NCI-H510A (cell line): Measurements from ENCODE around the gene PPM1G.
"Not testable (repeated sequence)": the region's sequence is repeated elsewhere in the genome, so short reads cannot be mapped to it uniquely, and the experiment has no call there.

ENCODE experiments used
- DNase-seq: peaks from one replicate; lab custom pipeline; 2025; lab: John Stamatoyannopoulos, UW

Gene PPM1G

DNA sequence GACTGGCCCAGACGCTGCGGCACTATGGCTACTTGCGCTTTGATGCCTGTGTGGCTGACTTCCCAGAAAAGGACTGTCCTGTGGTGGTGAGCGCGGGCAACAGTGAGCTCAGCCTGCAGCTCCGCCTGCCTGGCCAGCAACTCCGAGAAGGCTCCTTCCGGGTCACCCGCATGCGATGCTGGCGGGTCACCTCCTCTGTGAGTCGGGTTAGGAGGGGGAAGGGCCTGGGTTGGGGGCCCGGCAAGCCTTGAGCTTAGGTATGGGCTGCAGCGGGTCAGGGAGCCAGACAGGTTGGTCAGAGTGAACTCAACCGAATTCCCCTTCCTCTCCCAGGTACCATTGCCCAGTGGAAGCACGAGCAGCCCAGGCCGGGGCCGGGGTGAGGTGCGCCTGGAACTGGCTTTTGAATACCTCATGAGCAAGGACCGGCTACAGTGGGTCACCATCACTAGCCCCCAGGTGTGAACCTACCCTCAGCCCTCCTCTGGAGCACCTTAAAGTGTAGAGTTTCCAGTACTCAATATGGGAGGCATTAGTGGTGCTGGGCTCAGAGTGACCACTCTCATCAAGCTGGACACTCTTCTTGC, 33.8 kb downstream of the PPM1G start:
- no peak for DNase-seq

DNA sequence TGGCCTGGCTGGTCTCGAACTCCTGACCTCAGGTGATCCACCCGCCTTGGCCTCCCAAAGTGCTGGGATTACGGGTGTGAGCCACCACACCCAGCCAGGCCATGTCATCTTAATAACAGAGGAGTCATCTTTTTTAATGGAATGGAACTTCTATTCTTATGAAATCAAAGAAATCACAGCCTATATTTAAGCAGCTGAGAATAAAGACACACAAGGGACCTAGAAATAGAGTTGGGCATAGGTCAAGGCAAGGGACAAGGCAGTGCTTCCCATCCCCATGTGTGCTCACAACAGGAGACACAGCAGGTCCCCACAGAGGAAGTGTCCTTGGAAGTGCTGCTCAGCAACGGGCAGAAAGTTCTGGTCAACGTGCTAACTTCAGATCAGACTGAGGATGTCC, 35.8 kb downstream of the PPM1G start:
- no peak for DNase-seq

DNA sequence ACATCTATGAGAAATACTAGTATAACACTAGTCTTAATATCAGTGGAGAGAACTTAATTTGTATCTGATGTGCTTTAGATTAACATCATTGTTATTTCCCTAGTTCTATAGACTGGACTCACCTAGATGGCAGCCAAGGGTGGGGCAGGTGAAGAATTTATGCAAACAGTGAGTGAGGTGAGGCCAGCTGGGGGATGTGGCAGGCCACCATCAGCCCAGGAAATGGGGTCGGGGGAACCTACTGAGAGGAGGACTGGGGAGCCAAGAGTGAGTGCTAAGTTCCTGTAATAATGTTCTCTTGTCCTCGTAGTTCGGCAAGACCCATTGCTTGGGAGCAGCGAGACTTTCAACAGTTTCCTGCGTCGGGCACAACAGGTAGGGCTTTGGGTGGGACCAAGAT, 36.5 kb downstream of the PPM1G start:
- DNase-seq: no peak

DNA sequence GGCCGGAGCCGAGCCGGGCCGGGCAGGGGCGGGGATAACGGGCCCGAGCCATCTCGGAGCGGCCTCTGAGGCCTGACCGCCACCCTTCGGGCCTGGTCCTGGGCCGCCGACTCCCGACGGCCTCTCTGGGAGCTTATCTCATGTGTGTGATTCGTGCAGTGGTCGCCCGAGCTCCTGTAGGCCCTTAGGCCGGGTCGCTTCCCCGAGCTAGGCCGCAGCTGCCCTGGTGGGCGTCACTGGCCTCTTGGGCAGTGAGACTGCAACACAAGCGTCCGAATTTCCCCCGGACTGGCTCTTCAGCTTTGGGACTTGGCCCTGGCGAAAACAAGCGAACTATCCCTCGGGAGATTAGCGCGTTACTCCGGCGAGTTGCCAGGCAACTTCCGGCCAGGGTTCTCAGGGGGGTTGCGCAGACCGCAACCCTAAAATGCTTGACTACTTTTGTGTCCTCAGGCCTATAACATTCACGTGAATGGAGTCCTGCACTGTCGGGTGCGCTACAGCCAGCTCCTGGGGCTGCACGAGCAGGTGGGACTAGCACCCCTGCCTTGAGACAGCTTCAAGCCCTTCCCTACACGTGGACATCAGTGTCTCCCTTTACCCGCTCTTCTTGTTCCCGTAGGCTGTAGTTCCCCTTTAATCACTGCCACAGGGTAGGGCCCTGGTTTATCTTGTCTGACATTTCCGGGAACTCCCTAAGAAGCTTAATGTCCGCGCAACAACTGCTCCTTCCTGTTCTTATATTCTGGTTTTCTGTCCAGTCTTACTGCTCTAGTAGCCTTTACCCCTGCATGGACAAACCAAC, 38.4 kb downstream of the PPM1G start:
- no peak for DNase-seq

DNA sequence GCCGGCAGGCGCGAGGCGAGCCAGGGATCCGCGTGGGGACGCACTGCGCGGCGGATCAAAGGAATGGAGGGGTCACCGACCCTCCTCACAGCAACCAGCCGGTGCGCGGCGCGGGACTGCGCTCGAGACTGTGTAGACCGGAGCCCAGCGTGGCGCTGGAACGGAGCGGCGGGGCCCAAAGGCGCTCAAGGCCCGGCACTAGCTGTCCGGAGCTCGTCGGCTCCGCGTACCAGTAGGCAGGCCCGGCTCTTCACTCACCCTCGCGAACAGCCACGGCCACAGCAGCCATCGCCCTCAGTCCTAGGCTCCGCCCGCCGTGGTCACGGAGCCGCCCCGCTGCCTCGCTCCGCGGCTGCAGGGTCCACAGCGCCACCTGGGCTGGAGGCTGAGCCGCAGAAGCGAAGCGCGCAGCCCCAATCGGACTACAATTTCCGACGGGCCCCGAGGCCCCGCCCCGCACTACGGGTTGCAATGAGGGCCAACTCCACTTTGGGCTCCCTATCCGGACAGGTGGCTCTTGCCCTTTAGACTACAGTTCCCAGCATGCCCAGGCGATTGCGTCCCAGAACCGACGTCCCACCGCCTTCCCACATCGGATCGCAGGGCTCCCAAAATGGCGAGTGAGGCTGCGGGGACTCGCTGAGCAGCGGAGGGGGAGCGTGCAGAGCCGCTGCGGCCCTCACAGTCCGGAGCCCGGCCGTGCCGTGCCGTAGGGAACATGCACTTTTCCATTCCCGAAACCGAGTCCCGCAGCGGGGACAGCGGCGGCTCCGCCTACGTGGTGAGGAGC, 39.2 kb downstream of the PPM1G start, which contains the start of the genes EIF2B4 and SNX17:
Gene EIF2B4 (minus strand): TSS at position 313 of the 790 bp plus-strand sequence. CDS start 24 bp downstream, at position 289.
Gene SNX17 (plus strand): TSS at position 591 of the 790 bp plus-strand sequence. CDS start 128 bp downstream, at position 719.
- peak; percentile 95 for DNase-seq

DNA sequence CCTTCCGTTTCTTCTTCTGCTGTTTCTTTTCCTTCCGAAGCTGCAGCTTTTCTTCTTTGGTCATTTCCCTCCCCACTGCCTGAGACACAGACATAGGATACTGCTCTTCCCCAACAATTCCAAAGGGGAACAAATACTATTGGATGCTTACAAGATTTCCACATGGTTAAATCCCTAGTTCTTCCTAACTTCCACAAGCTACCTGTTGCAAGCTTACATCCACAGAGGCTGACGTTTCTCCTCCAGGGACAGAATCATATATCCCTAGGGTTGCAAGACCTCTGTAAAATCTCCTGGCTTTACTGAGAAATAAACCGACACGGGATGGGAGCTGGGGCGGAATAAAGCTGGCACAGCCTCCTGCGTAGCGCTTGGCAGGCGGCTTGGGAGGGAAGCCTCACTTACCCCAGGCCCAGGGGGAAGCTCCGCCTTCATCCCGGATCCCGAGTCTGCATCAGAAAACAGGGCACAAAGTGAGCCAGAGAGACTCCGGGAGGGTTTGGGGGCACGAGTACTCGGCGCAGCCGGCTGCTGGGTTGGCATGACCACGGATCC, 39.8 kb downstream of the PPM1G start:
- no peak for DNase-seq

DNA sequence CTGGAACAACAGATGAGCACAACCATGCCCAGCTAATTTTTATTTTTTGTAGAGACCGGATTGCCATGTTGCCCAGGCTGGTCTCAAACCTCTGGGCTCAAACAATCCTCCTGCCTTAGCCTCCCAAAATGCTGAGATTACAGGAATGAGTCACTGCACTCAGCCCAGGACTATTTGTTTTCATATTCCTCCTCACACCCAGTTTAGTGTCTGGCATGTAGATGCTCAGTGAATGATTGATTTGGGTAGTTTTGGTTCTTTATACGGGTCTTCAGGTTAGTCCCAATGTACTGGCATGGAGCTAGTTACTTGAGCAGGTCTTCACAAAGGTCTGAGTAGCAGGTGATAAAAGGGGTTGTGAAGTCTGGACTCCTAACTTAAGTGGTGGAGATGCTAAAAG, 45.5 kb downstream of the PPM1G start:
- no peak for DNase-seq

DNA sequence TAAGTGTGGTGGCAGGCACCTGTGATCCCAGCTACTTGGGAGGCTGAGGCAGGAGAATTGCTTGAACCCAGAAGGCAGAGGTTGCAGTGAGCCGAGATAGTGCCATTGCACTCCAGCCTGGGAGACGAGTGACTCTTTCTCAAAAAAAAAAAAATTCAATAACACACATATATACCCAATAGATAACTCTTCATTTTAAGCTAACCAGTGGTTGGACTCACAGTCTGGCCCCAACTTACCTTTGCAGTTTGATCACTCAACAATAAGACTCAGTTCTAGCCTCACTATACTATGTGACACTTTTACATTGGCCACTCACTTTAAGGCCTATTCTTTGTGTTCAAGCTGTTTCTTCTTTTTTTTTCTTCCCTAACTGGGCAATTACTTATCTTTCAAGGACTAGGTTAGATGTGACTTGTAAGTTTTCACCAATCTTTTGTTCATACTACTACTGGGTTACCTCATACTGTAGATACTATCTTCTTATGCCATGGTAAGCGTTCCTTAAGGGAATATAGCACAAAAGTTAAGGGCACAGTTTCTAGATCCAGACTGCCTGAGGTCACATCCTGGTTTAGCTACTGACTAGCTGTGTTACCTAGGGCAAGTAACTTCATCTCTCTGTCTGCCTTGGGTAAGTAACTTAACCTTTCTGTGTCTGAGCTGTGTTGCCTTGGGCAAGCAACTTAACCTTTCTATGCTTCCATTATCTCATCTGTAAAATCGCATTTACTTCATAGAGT, 46.5 kb downstream of the PPM1G start:
- DNase-seq: no peak

DNA sequence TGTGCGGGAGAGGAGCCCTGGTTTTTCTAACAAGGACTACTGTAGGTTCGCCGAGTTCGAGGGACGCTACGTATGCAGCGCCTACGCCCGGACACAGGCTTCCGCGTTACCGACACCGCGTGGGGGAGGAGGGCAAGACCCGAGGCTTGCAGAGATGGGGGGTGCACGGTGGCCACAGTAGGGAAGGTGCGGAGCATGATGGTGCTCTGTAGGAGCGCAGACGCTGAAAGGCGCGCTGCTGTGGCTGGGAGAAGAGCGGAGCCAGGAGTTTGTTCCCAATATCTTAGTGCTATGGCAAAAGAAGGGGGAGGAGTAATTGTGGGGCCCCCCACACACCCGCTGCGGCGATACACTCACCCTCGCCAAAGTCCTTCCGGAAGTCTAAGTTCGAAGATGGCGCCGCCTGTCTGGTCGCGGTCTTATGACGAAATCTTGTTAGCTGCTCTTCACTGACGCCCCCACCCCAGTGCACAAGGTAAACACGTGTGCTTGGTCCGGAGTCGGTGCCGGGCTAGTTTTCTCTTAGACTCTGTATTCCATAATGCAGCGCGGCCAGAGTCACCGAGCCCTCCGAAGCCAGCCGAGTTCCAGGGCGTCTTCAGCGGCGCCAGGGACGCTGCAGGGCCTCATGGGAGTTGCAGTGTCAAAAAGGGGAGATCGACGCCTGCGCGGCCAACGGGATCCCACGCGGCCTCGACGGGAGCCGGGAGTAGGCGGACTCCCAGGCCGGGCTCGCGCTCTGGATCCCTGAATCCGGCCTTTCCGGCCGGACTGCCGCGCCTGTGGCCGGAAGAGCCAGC, 52.8 kb downstream of the PPM1G start, which contains the start of gene GTF3C2:
Gene GTF3C2 (minus strand): TSS at position 383 of the 800 bp plus-strand sequence. CDS start 13,210 bp downstream, outside the sequence.
- DNase-seq: peak; percentile 99

DNA sequence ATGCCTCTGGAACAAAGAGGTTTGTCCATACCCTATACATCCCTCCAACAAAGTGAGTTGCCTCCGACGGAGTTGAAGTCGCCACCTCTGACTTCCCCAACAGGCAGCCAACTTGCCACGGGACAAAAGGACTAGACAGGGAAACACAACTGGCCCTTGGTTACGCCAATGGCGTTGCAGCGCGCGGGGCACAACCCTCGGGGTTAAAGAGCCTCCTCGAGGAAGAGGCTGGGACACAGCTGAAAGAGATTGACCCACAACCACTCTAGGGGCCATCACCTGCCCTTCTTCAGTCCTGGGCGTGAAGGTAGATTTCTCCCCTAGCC, 53.4 kb downstream of the PPM1G start:
- DNase-seq: peak; percentile 53

DNA sequence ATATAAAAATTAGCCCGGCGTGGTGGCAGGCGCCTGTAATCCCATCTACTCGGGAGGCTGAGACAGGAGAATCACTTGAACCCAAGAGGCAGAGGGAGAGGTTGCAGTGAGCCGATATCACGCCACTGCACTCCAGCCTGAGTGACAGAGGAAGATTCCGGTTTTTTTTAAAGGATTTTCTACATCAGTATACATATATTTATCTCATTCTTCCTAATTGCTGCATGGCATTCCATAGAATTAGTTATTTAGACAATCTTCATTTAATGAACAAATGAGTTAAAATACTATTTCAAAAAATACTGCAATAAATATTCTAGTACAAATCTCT, 54.8 kb downstream of the PPM1G start:
- DNase-seq: no peak

DNA sequence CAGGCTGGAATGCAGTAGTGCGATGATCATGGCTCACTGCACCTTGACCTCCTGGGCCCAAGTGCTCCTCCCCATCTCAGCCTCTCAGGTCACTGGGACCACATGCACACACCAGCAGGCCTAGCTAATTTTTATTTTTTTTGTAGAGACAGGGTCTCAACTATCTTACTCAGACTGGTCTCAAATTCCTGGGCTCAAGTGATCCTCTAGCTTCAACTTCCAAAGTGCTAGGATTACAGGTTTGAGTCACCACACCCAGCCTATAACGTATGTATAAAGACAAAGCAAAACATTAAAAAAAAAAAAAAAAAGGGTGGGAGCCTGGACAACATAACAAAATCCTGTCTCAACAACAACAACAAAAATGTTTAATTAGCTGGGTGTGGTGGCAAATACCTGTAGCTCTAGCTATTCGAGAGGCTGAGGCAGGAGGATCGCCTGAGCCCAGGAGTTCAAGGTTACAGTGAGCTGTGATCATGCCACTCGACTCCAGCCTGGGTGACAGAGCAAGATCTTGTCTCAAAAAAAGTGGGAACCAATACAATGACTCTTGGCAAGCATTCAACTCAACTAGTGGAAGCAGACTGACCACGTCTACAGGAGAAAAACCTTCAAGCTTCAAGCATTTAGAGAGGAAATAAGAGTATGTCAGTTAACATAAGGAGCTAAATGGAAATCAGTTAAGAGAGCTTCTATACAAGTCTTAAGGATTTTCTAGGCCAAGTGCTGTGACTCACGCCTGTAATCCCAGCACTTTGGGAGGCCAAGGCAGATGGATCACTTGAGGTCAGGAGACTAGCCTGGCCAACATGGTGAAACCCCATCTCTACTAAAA, 55.4 kb downstream of the PPM1G start:
- no peak for DNase-seq

DNA sequence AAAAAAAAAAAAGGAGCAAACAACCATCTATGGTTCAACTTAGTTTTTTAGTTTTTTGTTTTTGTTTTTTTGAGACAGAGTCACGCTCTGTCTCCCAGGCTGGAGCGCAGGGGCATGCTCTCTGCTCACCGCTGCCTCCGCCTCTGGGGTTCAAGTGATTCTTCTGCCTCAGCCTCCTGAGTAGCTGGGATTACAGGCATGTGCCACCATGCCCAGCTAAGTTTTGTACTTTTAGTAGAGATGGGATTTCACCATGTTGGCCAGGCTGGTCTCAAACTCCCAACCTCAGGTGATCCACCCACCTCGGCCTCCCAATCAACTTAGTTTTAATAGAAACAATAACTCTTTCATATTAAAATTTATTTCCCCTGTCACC, 56.0 kb downstream of the PPM1G start:
- DNase-seq: not testable (repeated sequence)

DNA sequence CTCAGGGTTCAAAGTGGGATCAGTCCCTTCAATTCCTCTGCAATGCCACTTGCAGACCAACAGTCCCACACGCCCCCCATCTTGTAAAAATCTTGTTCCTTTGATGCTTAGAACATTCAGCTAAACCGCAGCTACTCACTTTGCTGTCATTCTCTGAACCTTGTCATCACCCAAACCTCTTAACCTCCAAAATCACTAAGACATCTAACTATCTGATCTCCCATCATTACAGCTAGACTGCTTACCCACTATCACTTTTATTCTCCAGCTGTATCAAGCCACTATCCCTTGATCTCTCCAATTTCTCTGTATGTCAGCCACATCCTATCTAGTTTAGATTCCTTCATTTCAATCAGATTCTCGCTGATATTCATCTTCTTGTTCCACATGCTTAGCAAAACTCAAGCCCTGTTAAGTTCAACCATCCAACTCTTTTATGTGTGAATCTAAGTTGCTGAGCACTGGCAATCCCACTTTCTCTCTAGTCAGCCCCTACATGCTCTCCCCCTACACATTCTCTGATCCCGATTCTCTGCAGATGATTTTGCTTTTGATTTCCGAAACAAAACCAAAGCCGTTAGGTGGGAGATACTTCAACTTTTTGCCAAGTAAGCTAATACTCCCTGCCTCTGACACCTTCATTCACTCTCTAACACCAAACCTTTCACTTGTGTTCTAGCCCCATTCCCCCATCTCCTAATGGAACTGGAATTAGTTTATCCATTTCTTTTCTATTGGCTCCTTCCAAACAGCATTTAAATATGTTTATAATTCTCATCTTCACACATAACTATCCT, 57.4 kb downstream of the PPM1G start:
- DNase-seq: no peak

DNA sequence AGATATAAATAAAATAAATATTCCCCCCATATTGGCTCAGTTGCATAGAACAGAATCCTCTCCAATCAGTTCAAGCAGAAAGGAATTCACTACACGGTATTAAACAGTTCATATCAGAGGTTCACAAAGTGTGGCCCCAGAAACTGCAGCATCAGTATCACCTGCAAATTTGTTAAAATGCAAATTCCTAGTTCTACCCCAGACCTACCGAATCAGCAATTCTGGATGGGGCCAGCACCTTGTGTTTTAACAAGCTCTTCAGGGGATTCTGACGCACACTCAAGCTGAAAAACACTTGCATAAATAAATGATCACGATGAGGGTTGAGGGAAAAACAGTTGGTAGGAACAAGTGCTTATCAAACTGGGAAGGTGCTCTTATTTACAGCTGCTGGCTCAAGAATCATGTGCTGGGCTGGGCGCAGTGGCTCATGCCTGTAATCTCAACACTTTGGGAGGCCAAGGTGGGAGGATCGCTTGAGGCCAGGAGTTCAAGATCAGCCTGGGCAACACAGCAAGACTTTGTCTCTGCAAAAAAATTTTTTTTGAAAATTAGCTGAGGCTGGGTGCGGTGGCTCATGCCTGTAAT, 59.2 kb downstream of the PPM1G start:
- no peak for DNase-seq

DNA sequence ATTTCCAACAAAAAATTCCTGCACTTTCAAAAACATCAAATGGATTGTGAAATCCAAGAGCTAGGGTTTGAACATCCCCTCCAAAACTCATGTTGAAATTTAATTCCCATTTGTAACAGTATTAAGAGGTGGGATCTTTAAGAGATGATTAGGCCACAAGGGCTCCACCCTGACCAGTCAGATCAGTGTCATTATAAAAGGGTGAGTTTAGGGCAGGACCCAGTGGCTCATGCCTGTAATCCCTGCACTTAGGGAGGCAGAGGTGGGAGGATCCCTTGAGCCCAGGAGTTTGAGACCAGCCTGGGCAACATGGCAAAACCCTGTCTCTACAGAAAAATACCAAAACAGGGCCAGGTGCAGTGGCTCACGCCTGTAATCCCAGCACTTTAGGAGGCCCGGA, 61.8 kb downstream of the PPM1G start:
- no peak for DNase-seq

DNA sequence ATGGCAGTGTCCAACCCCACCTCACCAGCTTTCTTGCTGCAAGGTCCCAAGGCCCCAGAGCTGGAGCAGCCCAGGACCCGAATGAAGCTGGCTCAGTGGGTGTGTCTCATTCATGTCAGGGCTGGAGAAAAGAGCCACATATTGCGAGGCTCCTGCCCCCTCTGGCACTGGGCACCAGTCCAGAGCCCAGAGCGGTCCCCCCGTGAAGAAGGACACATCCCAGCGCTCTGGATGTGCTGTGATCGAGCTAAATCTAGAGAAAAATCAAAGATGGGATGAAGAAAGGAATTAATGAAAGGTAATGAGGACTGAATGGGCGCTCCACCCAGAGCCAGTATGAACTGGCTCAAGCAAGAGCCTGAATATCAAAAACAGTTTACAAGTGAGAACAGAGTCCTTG, 73.2 kb downstream of the PPM1G start:
- no peak for DNase-seq

DNA sequence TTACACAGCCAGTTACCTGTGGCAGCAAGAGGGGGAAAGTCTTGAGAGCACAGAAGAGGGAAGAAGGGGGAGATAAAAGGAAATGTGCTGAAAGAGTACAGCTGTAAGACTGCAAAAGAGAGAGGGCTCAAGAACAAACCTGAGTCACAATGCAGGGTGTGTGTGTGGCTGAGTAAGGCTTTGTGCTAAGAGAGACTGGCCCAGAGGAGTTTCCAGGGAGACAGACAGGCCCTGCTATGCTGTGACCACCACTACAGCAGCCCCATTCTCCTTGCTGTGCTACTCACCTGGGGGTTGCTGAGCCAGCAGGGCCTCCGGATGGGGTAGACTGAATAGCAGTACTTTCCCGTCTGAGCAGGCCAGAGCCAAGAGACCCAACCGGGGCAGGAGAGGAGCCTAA, 74.1 kb downstream of the PPM1G start:
- DNase-seq: no peak
